GM18507 (cell line): ENCODE results near the gene NBR1.
A peak's percentile ranks its signal among the peaks of the same experiment; 100 is the strongest.
"Not testable (repeated sequence)": the region's sequence is repeated elsewhere in the genome, so short reads cannot be mapped to it uniquely, and the experiment has no call there.

ENCODE experiments used
- DNase-seq: peaks from one replicate; pipeline ENCODE4 v3.0.0; 2011; ENCODE audit warnings: low read depth; ENCODE audit not compliant: insufficient read length; ENCODE audit errors: extremely low spot score
- FAIRE-seq: peaks from 2 replicates; lab custom pipeline; 2011; peaks lifted over from hg19 to GRCh38; lab: Jason Lieb, UNC

NBR1 gene, protein sequence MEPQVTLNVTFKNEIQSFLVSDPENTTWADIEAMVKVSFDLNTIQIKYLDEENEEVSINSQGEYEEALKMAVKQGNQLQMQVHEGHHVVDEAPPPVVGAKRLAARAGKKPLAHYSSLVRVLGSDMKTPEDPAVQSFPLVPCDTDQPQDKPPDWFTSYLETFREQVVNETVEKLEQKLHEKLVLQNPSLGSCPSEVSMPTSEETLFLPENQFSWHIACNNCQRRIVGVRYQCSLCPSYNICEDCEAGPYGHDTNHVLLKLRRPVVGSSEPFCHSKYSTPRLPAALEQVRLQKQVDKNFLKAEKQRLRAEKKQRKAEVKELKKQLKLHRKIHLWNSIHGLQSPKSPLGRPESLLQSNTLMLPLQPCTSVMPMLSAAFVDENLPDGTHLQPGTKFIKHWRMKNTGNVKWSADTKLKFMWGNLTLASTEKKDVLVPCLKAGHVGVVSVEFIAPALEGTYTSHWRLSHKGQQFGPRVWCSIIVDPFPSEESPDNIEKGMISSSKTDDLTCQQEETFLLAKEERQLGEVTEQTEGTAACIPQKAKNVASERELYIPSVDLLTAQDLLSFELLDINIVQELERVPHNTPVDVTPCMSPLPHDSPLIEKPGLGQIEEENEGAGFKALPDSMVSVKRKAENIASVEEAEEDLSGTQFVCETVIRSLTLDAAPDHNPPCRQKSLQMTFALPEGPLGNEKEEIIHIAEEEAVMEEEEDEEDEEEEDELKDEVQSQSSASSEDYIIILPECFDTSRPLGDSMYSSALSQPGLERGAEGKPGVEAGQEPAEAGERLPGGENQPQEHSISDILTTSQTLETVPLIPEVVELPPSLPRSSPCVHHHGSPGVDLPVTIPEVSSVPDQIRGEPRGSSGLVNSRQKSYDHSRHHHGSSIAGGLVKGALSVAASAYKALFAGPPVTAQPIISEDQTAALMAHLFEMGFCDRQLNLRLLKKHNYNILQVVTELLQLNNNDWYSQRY

GRCh38 chr17:43170766-43171585 is at the start of gene NBR1:
Gene NBR1 (plus strand): TSS chr17:43171214. CDS start chr17:43175800, 4,586 bp downstream.
- FAIRE-seq, result peak; percentile 98
- DNase-seq, result peak; percentile 86

DNA sequence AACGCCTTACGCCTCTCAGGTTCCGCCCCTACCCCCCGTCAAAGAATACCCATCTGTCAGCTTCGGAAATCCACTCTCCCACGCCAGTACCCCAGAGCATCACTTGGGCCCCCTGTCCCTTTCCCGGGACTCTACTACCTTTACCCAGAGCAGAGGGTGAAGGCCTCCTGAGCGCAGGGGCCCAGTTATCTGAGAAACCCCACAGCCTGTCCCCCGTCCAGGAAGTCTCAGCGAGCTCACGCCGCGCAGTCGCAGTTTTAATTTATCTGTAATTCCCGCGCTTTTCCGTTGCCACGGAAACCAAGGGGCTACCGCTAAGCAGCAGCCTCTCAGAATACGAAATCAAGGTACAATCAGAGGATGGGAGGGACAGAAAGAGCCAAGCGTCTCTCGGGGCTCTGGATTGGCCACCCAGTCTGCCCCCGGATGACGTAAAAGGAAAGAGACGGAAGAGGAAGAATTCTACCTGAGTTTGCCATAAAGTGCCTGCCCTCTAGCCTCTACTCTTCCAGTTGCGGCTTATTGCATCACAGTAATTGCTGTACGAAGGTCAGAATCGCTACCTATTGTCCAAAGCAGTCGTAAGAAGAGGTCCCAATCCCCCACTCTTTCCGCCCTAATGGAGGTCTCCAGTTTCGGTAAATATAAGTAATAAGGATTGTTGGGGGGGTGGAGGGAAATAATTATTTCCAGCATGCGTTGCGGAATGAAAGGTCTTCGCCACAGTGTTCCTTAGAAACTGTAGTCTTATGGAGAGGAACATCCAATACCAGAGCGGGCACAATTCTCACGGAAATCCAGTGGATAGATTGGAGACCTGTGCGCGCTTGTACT is 45.7 kb upstream of the NBR1 start, which contains the start of gene BRCA1:
BRCA1 (minus strand) TSS at position 232 of the 834 bp plus-strand sequence. CDS start 1,268 bp downstream, outside the sequence.
- peak; percentile 99 for FAIRE-seq

DNA sequence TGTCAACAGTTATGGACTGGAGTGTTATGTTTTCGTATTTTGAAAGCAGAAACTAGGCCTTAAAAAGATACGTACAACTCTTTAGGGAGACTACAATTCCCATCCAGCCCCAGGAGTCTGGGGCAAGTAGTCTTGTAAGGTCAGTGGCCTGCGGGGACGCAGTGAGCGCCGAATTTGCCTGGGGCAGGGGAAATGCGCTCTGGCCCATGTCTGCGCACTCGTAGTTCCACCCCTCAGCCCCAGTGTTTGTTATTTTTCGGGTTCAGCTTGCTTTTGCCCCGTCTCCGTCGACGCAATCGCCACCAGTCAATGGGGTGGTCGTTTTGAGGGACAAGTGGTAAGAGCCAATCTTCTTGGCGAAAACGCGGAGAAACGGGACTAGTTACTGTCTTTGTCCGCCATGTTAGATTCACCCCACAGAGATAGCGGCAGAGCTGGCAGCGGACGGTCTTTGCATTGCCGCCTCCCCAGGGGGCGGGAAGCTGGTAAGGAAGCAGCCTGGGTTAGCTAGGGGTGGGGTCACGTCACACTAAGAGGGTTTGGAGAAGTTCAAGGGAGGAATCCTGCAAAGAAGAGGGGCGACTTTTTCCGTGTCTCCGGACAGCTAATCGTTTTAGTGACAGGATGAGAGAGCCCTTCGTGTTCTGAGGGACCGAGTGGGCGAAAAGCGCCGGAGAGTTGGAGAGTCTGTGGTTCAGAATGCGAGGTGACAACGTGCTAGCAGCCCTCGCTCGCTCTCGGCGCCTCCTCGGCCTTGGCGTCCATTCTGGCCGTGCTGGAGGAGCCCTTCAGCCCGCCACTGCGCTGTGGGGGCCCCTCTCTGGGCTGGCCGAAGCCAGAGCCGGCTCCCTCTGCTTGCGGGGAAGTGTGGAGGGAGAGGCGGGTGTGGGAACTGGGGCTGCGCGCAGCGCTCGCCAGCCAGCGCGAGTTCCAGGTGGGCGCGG is 44.8 kb upstream of the NBR1 start:
- FAIRE-seq, result no peak

More for the DNA sequence above, 45.7 kb upstream of the NBR1 start, which contains the start of gene BRCA1:
- peak; percentile 97 for DNase-seq

GRCh38 chr17:43126911-43127290 is 44.1 kb upstream of the NBR1 start:
- DNase-seq (no peak), FAIRE-seq (no peak)

More for the DNA sequence above, 44.8 kb upstream of the NBR1 start:
- no peak for DNase-seq

GRCh38 chr17:43127333-43127876 is 43.6 kb upstream of the NBR1 start:
- FAIRE-seq, DNase-seq: not testable (repeated sequence)

DNA sequence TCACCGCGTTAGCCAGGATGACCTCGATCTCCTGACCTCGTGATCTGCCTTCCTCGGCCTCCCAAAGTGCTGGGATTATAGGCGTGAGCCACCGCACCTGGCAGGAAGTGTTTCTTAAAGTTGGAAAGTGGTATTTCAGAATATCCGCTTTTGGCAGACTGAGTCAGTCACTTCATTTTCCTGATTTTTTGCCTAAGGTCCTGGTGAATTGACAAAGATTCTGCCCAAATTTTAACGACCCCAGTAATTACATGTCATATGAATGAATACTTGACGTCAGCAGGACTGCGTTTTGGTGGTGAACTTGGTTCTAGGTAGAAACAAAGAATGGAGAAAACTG is 41.4 kb upstream of the NBR1 start:
- FAIRE-seq, result no peak
- no peak for DNase-seq

- no peak for DNase-seq
- FAIRE-seq, result no peak
These were observed 38.9 kb upstream of the NBR1 start for GRCh38 chr17:43132117-43132516.

GRCh38 chr17:43133439-43133838 is 37.6 kb upstream of the NBR1 start:
- DNase-seq, FAIRE-seq: not testable (repeated sequence)

GRCh38 chr17:43134774-43135453 is 36.1 kb upstream of the NBR1 start:
- DNase-seq (no peak), FAIRE-seq (no peak)

DNA sequence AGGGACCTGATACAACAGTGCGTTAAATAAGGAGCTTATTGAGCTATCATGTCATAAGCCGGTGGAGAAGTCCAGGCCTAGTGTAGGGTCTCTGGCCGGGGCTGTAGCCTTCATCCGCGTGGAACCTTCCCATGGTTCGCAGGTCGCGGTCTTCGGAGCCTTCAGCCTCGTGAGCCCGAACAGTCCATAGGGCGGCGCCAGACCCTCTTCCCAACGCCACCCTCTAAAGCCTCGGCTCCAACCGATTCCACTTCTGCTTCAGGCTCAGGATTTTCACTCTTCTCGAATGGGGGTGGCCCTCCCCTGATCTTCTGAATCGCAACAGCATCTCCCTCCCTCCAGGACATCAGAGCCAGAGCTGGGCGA is 35.6 kb upstream of the NBR1 start:
- no peak for FAIRE-seq
- DNase-seq, result no peak

GRCh38 chr17:43136574-43136973 is 34.4 kb upstream of the NBR1 start:
- not testable (repeated sequence) for DNase-seq, FAIRE-seq

DNA sequence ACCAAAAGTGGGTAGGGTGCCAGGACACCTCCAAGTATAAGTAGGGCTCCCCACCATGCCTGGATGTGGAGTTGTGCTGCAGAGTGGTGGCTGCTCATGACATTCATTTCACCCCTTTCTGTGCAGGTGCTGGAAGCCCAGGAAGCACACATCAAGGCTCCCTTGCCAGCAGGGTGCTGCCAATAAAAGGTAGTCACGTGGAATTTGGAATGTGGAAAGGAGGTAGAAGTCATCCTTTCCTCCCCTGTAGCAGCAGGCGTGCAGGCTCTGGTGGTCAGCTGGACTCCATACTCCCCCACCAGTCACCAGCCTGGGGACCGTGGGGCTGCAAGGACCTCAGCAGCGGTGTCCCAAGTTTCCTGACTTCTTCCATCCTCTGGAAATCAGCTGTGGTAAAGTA is 32.5 kb upstream of the NBR1 start:
- FAIRE-seq, DNase-seq: not testable (repeated sequence)

DNA sequence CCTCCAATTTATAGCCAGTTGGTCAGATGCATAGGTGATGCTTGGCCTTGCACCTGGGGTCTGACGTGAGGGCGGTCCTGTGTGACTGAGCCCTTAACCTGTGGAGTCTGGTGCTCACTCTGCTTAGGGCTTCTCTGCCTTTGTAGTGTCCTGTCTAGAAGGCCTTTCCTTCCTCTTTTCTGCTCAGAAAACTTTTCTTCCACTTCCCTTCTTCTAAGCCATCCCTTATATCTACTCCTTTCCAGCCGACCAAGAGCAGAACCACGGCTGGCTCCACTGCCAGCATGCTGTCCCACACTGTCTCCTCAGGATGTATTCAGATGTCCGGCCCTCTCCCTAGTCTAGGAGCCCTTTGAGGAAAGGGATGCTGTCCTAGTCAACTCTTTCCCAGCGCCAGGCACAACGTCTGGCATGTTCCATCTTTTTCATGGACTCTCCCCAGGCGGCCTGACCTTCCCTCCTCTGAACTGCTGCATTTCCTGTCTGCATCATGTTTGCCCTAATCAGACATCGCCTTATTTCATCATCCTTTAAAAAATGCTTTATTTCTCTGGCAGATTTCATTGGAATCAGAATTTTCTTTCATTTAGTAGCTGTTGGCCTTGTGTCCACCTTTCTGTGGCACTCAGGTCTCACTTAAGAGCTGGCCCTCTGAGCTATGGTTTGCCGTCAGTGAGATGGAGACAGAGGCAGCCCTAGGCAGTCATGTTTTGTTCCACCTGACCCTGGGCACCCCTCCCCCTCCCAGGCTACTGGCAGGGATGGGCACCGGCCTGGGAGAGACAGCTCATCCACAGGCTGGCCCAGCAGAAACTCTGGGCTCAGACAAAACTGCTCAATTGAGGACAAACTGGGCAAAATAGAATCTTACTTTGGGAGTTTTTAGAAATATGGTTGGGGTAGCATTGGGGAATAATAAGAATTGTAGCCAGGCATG is 30.4 kb upstream of the NBR1 start:
- DNase-seq, result no peak
- FAIRE-seq, result no peak

DNA sequence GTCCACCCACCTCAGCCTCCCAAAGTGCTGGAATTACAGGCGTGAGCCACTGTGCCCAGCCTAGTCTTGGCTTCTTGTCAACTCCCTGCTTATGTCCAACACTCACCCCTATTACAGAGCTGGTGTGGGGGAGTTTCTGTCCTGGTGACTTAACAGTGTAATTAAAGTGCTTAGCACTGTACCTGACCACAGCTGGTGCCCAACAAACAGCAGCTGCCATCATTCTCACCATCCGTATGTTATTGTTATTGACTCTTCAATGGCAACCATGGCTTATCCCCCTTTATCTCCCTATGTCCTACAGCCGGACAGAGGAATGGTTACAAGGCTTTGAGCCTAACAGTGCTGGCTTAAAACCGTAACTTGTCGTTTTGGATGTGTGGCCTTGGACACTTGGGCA is 28.9 kb upstream of the NBR1 start:
- FAIRE-seq (no peak), DNase-seq (no peak)

DNA sequence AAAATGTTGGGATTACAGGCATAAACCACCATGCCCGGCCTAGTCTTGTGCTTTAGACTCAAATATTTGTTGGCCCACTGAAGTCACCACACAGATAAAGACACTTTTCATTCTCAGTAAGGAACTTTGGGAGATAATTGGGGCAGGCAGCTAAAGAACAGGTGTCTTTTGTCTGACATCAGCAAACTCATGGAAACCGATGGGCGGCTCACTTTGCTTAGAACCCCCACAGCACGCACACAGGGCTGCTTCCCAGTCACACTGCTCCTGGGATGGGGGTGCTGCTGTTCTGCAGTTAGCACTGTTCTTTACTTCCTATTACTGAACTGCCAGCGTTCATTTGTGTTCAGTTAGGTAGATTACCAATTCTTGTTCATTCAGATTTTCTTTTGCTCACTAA is 27.8 kb upstream of the NBR1 start:
- DNase-seq (no peak), FAIRE-seq (no peak)

- DNase-seq, result no peak
- FAIRE-seq, result no peak
These were observed 24.4 kb upstream of the NBR1 start for GRCh38 chr17:43146649-43147048.
